ENCODE measurements around the gene PPP2R2B.
A peak's percentile ranks its signal among the peaks of the same experiment; 100 is the strongest.

The PPP2R2B gene

DNA sequence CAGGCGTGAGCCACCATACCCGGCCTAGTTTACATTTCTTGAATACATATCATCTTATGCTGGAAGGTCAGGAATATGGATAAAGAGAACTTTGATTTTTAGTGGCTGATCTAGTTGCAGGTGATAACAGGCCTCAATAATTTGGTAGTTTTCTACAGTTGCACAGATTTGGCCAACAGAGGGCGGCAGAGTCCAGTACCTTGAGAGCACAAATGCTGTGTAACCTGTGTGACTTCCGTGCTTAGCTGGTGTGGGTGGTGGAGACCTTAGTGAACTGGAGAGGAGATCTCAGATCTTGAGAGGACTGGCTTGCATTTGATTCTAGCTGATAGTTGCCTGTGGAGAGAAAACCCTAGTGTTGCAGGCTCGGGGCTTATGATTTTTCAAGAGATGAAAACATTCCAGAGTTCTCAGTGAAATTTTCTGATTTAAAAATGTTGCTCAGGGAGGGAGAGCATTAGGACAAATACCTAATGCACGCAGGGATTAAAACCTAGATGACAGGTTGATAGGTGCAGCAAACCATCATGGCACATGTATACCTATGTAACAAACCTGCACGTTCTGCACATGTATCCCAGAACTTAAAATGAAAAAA, 345.2 kb downstream of the PPP2R2B start:
- peak; percentile 87 for DNase-seq
